ENCODE measurements around the gene COL5A1.

COL5A1 gene

GRCh38 chr9:134773842-134774241 lies 132.2 kb downstream of the COL5A1 start:
- peaks cover 11% of the 10 kb centered on the region for H3K79me1 ChIP-seq (replicated peaks; ENCODE audit: low read length, poor library complexity, severe bottlenecking)

DNA sequence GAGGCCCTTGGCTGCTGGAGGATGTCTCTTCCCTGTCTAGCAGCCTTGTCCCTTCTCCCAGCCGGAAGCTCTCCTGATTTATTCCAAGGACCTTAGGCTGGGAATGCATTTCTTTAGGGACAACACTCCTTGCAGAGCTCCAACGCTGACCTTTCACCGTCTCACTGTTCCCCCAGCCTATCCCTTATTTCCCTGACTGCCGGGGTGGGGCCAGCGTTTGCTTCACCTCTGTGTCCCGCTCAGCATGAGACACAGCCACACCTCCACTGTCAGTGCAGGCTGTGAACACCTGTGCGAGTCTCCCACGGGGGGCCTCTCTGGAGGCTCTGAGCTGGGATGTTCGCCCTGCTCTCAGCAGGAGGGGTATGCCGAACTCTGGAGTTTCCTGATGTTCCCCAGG lies 132.8 kb downstream of the COL5A1 start:
- Histone ChIP-seq H3K4me3 (ENCODE audit: insufficient read depth in 1 of 2, low read depth in 1 of 2, low read length in 2 of 2) (no peak overlapping the region), H3K18ac (ENCODE audit: low read depth in 1 of 2, low read length in 2 of 2) (peak overlapping the region; percentile 11 to 37), H2BK120ac (ENCODE audit: low read depth, low read length) (no peak overlapping the region), H3K9ac (ENCODE audit: low read length) (no peak overlapping the region), H4K8ac (ENCODE audit: low read length) (no peak overlapping the region), H2BK5ac (ENCODE audit: low read depth, low read length, poor library complexity, severe bottlenecking) (no peak overlapping the region), H3K79me1 (replicated peaks; ENCODE audit: low read length, poor library complexity, severe bottlenecking) (peaks cover 11% of the 10 kb centered on the region), H2AK5ac (ENCODE audit: low read length, severe bottlenecking) (no peak overlapping the region), H3K14ac (ENCODE audit: low read length in 2 of 2) (peak overlapping the region in 1 of 2 experiments; percentile 81), H2BK12ac (ENCODE audit: low read length in 2 of 2) (no peak overlapping the region), H3K27ac (ENCODE audit: low read length, poor library complexity, severe bottlenecking) (no peak overlapping the region), H2AFZ (ENCODE audit: low read depth, low read length) (no peak overlapping the region), H3K36me3 (ENCODE audit: control insufficient read depth in 1 of 2, insufficient read depth in 2 of 2, low read depth in 1 of 2, low read length in 2 of 2) (peaks cover 74 to 93% of the 10 kb centered on the region in 2 experiments), H3K4me1 (ENCODE audit: control insufficient read depth, insufficient read depth, low read depth, low read length) (peaks cover 44% of the 10 kb centered on the region), H3K23ac (ENCODE audit: low read length in 2 of 2) (no peak overlapping the region), H3K9me3 (ENCODE audit: control insufficient read depth, low read length) (no peaks in the 10 kb centered on the region), H2BK15ac (ENCODE audit: low read depth, poor library complexity, severe bottlenecking) (no peak overlapping the region), H4K91ac (ENCODE audit: low read length) (no peak overlapping the region), H3K4me2 (ENCODE audit: low read length, poor library complexity, severe bottlenecking) (no peak overlapping the region), H3K27me3 (ENCODE audit: control insufficient read depth in 1 of 2, insufficient read depth in 1 of 2, low read length in 2 of 2) (no peaks in the 10 kb centered on the region), H3K4ac (ENCODE audit: low read depth in 1 of 2, low read length in 2 of 2) (no peak overlapping the region)
- 89% methylated on average over 10 of the region's 10 CpGs for WGBS
- DNase-seq: no peak

More at GRCh38 chr9:134773842-134774241, 132.2 kb downstream of the COL5A1 start:
- Histone ChIP-seq H3K9ac (ENCODE audit: low read length) (no peak overlapping the region), H2AK5ac (ENCODE audit: low read length, severe bottlenecking) (no peak overlapping the region), H3K27me3 (ENCODE audit: control insufficient read depth in 1 of 2, insufficient read depth in 1 of 2, low read length in 2 of 2) (no peaks in the 10 kb centered on the region), H3K9me3 (ENCODE audit: control insufficient read depth, low read length) (no peaks in the 10 kb centered on the region), H3K4me2 (ENCODE audit: low read length, poor library complexity, severe bottlenecking) (no peak overlapping the region), H3K4me3 (ENCODE audit: insufficient read depth in 1 of 2, low read depth in 1 of 2, low read length in 2 of 2) (no peak overlapping the region), H3K36me3 (ENCODE audit: control insufficient read depth in 1 of 2, insufficient read depth in 2 of 2, low read depth in 1 of 2, low read length in 2 of 2) (peaks cover 72 to 90% of the 10 kb centered on the region in 2 experiments), H3K4ac (ENCODE audit: low read depth in 1 of 2, low read length in 2 of 2) (no peak overlapping the region), H3K27ac (ENCODE audit: low read length, poor library complexity, severe bottlenecking) (no peak overlapping the region), H2AFZ (ENCODE audit: low read depth, low read length) (no peak overlapping the region), H2BK120ac (ENCODE audit: low read depth, low read length) (no peak overlapping the region), H3K23ac (ENCODE audit: low read length in 2 of 2) (no peak overlapping the region), H4K91ac (ENCODE audit: low read length) (no peak overlapping the region), H2BK5ac (ENCODE audit: low read depth, low read length, poor library complexity, severe bottlenecking) (no peak overlapping the region), H3K4me1 (ENCODE audit: control insufficient read depth, insufficient read depth, low read depth, low read length) (peaks cover 39% of the 10 kb centered on the region), H4K8ac (ENCODE audit: low read length) (no peak overlapping the region), H2BK12ac (ENCODE audit: low read length in 2 of 2) (no peak overlapping the region), H3K18ac (ENCODE audit: low read depth in 1 of 2, low read length in 2 of 2) (peak overlapping the region in 1 of 2 experiments; percentile 37), H3K14ac (ENCODE audit: low read length in 2 of 2) (peak overlapping the region in 1 of 2 experiments; percentile 56), H2BK15ac (ENCODE audit: low read depth, poor library complexity, severe bottlenecking) (no peak overlapping the region)
- DNase-seq: no peak
- 97% methylated on average over 11 of the region's 11 CpGs for WGBS

DNA sequence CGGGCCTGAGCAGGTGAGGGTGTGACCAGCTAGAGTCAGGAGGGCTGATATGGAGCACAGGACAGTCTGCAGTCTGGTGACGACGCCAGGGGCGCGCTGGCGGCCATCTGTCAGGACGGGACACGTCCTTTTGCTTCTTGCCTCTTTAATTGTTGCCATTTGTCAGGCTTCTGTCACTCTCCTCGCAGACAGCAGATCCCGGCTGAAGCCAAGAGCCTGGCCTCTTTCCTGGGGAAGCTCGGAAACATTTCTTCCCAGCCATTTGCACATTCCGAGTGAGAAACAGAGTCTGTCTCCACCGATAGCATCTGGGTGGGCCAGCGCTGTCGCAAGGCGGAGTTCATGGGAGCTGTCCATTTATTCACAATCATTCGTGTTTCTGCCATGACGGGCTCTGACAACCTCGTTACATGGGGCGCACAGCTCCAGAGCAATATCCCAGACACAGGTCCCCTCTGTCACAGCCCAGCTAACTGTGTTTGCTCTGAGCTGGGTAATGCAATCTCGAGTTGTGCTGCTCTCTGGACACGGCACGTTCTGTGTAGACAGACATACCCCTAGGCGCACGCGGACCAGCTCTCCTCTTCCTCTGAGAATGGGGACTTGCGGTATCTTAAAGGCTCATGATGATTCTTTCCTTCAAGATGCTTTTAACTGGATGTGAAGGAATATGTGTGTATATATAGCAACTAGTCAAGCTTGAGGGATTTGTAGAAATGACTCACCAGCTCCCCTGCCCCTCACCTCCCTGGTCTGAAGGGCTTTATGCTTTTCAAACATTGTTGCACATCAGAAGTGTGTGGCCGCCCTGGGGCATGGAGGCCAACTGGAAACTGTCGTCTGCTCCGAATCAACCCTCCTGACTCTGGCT lies 133.7 kb downstream of the COL5A1 start:
- Histone ChIP-seq H2BK5ac (ENCODE audit: low read depth, low read length, poor library complexity, severe bottlenecking) (peak overlapping the region; percentile 31), H2AK5ac (ENCODE audit: low read length, severe bottlenecking) (peak overlapping the region; percentile 45), H3K4me1 (ENCODE audit: control insufficient read depth, insufficient read depth, low read depth, low read length) (peaks cover 44% of the 10 kb centered on the region), H3K4ac (ENCODE audit: low read depth in 1 of 2, low read length in 2 of 2) (no peak overlapping the region), H3K4me3 (ENCODE audit: insufficient read depth in 1 of 2, low read depth in 1 of 2, low read length in 2 of 2) (no peak overlapping the region), H2BK120ac (ENCODE audit: low read depth, low read length) (no peak overlapping the region), H3K18ac (ENCODE audit: low read depth in 1 of 2, low read length in 2 of 2) (peak overlapping the region; percentile 11 to 85), H4K91ac (ENCODE audit: low read length) (no peak overlapping the region), H3K23ac (ENCODE audit: low read length in 2 of 2) (no peak overlapping the region), H3K14ac (ENCODE audit: low read length in 2 of 2) (peak overlapping the region in 1 of 2 experiments; percentile 78), H3K27ac (ENCODE audit: low read length, poor library complexity, severe bottlenecking) (peak overlapping the region; percentile 68), H3K4me2 (ENCODE audit: low read length, poor library complexity, severe bottlenecking) (peak overlapping the region; percentile 8), H3K79me1 (replicated peaks; ENCODE audit: low read length, poor library complexity, severe bottlenecking) (peaks cover 11% of the 10 kb centered on the region), H2BK12ac (ENCODE audit: low read length in 2 of 2) (peak overlapping the region in 1 of 2 experiments; percentile 67), H2AFZ (ENCODE audit: low read depth, low read length) (no peak overlapping the region), H3K9me3 (ENCODE audit: control insufficient read depth, low read length) (no peaks in the 10 kb centered on the region), H3K9ac (ENCODE audit: low read length) (no peak overlapping the region), H2BK15ac (ENCODE audit: low read depth, poor library complexity, severe bottlenecking) (no peak overlapping the region), H3K36me3 (ENCODE audit: control insufficient read depth in 1 of 2, insufficient read depth in 2 of 2, low read depth in 1 of 2, low read length in 2 of 2) (peaks cover 80 to 97% of the 10 kb centered on the region in 2 experiments), H3K27me3 (ENCODE audit: control insufficient read depth in 1 of 2, insufficient read depth in 1 of 2, low read length in 2 of 2) (no peaks in the 10 kb centered on the region), H4K8ac (ENCODE audit: low read length) (no peak overlapping the region)
- 62% methylated on average over 29 of the region's 30 CpGs for WGBS
- DNase-seq: peak; percentile 91

GRCh38 chr9:134776080-134776796 lies 134.6 kb downstream of the COL5A1 start:
- Histone ChIP-seq H3K36me3 (ENCODE audit: control insufficient read depth in 1 of 2, insufficient read depth in 2 of 2, low read depth in 1 of 2, low read length in 2 of 2) (peaks cover 84 to 98% of the 10 kb centered on the region in 2 experiments), H3K14ac (ENCODE audit: low read length in 2 of 2) (no peak overlapping the region), H2BK5ac (ENCODE audit: low read depth, low read length, poor library complexity, severe bottlenecking) (peak overlapping the region; percentile 31), H2BK12ac (ENCODE audit: low read length in 2 of 2) (peak overlapping the region in 1 of 2 experiments; percentile 33), H3K79me1 (replicated peaks; ENCODE audit: low read length, poor library complexity, severe bottlenecking) (peaks cover 11% of the 10 kb centered on the region), H3K18ac (ENCODE audit: low read depth in 1 of 2, low read length in 2 of 2) (peak overlapping the region in 1 of 2 experiments; percentile 5), H3K9ac (ENCODE audit: low read length) (no peak overlapping the region), H3K27ac (ENCODE audit: low read length, poor library complexity, severe bottlenecking) (peak overlapping the region; percentile 68), H3K23ac (ENCODE audit: low read length in 2 of 2) (no peak overlapping the region), H3K4me2 (ENCODE audit: low read length, poor library complexity, severe bottlenecking) (peak overlapping the region; percentile 8), H4K8ac (ENCODE audit: low read length) (no peak overlapping the region), H3K4me1 (ENCODE audit: control insufficient read depth, insufficient read depth, low read depth, low read length) (peaks cover 44% of the 10 kb centered on the region), H2BK120ac (ENCODE audit: low read depth, low read length) (no peak overlapping the region), H3K4ac (ENCODE audit: low read depth in 1 of 2, low read length in 2 of 2) (no peak overlapping the region), H4K91ac (ENCODE audit: low read length) (no peak overlapping the region), H3K9me3 (ENCODE audit: control insufficient read depth, low read length) (no peaks in the 10 kb centered on the region), H2AK5ac (ENCODE audit: low read length, severe bottlenecking) (no peak overlapping the region), H2AFZ (ENCODE audit: low read depth, low read length) (no peak overlapping the region), H3K4me3 (ENCODE audit: insufficient read depth in 1 of 2, low read depth in 1 of 2, low read length in 2 of 2) (no peak overlapping the region), H3K27me3 (ENCODE audit: control insufficient read depth in 1 of 2, insufficient read depth in 1 of 2, low read length in 2 of 2) (no peaks in the 10 kb centered on the region), H2BK15ac (ENCODE audit: low read depth, poor library complexity, severe bottlenecking) (no peak overlapping the region)
- peak; percentile 64 for DNase-seq
- 69% methylated on average over 11 of the region's 19 CpGs for WGBS

Data from mesenchymal stem cell (in vitro differentiated cells and primary cell).